IMR-90 (cell line): ENCODE data around the gene CAMTA1. TPM values are rescaled to one million over a fixed set of nuclear protein-coding genes. Genes with fewer than 3 reads are reported as not detected.

Experiments used
- ATAC-seq: fragments of 200-7000 bp; cut with Tn5 transposase; 2 replicates; pipeline ENCODE4 v1.9.1; 2020; ENCODE audit warnings: low read depth, mild to moderate bottlenecking, moderate library complexity
- BruUV-seq: library from RNA; stranded (reverse); fragments of 400-500 nt; replicated peaks from 2 replicates; lab custom pipeline; 2021; lab: Mats Ljungman, UMichigan
- CTCF ChIA-PET: fragments of 300-600 bp; formaldehyde crosslinking; extraction: SDS; loops from one replicate; lab custom pipeline; 2021; ENCODE audit warnings: antibody characterized with exemption; lab: Yijun Ruan, JAX
- POLR2A ChIA-PET: fragments of 300-600 bp; sonication (Branson Sonifier 250); formaldehyde crosslinking; loops from one replicate; lab custom pipeline; 2022; ENCODE audit warnings: antibody characterized with exemption; ENCODE audit not compliant: unreplicated experiment; lab: Charles Lee
- DNase-seq: peaks from one replicate; pipeline ENCODE4 v3.0.0; 2013
- H2AFZ ChIP-seq: replicated peaks from 2 replicates; pipeline ENCODE3; 2013; ENCODE audit warnings: low read length, mild to moderate bottlenecking; ENCODE audit not compliant: poor library complexity
- H2AK5ac ChIP-seq: 2 replicates; pipeline ENCODE4 v1.6.1; 2013; ENCODE audit warnings: low read depth, low read length, inconsistent platforms
- H2AK9ac ChIP-seq: replicated peaks from 2 replicates; pipeline ENCODE3; 2013; ENCODE audit warnings: mild to moderate bottlenecking, low read depth, low read length, moderate library complexity; ENCODE audit not compliant: poor library complexity
- H2BK120ac ChIP-seq: 2 replicates; pipeline ENCODE4 v1.6.1; 2013; ENCODE audit warnings: low read depth, low read length, inconsistent platforms
- H2BK15ac ChIP-seq: 3 replicates; pipeline ENCODE4 v1.6.1; 2013; ENCODE audit warnings: low read depth, low read length, inconsistent platforms
- H2BK20ac ChIP-seq: 2 replicates; pipeline ENCODE4 v1.6.1; 2013; ENCODE audit warnings: low read depth, mild to moderate bottlenecking, inconsistent platforms, low read length, moderate library complexity
- H2BK5ac ChIP-seq: 2 replicates; pipeline ENCODE4 v1.6.1; 2013; ENCODE audit warnings: mild to moderate bottlenecking, low read depth, low read length, inconsistent platforms; ENCODE audit not compliant: poor library complexity, severe bottlenecking
- H3K14ac ChIP-seq: replicated peaks from 2 replicates; pipeline ENCODE4 v1.6.1; 2013; ENCODE audit warnings: low read depth, low read length, inconsistent platforms
- H3K18ac ChIP-seq: 2 replicates; pipeline ENCODE4 v1.6.1; 2013; ENCODE audit warnings: low read depth, low read length, control low read depth
- H3K23ac ChIP-seq: 2 replicates; pipeline ENCODE4 v1.6.1; 2013; ENCODE audit warnings: low read depth, low read length, inconsistent platforms
- H3K27ac ChIP-seq: 2 replicates; pipeline ENCODE4 v1.5.1; 2013; ENCODE audit warnings: mild to moderate bottlenecking, control low read depth, low read length; ENCODE audit not compliant: insufficient read depth
- H3K27me3 ChIP-seq: 2 replicates; pipeline ENCODE4 v1.6.1; 2013; ENCODE audit warnings: low read length; ENCODE audit not compliant: control insufficient read depth, insufficient read depth
- H3K36me3 ChIP-seq: 2 replicates; pipeline ENCODE4 v1.6.1; 2013; ENCODE audit warnings: low read length, mixed read lengths; ENCODE audit not compliant: control insufficient read depth, insufficient read depth
- H3K4ac ChIP-seq: 2 replicates; pipeline ENCODE4 v1.6.1; 2013; ENCODE audit warnings: low read depth, low read length, inconsistent platforms
- H3K4me1 ChIP-seq: 2 replicates; pipeline ENCODE4 v1.6.1; 2013; ENCODE audit warnings: low read length, mixed read lengths; ENCODE audit not compliant: control insufficient read depth, insufficient read depth
- H3K4me2 ChIP-seq: 2 replicates; pipeline ENCODE4 v1.6.1; 2013; ENCODE audit warnings: low read depth, mild to moderate bottlenecking, control low read depth, low read length, moderate library complexity
- H3K4me3 ChIP-seq: 2 replicates; pipeline ENCODE4 v1.5.1; 2013; ENCODE audit warnings: low read depth, mild to moderate bottlenecking, control low read depth, low read length, moderate library complexity; ENCODE audit not compliant: insufficient read depth
- H3K56ac ChIP-seq: 2 replicates; pipeline ENCODE4 v1.6.1; 2013; ENCODE audit warnings: low read length, inconsistent platforms; ENCODE audit not compliant: insufficient read depth; ENCODE audit errors: extremely low read depth
- H3K79me1 ChIP-seq, 2 experiments: 2 replicates each; pipeline ENCODE4 v1.6.1; 2013; ENCODE audit warnings: low read length in 2 of 2, inconsistent platforms in 1 of 2, low read depth in 1 of 2
- H3K9ac ChIP-seq: 2 replicates; pipeline ENCODE4 v1.6.1; 2013; ENCODE audit warnings: low read depth, low read length, control low read depth
- H3K9me1 ChIP-seq: 2 replicates; pipeline ENCODE4 v1.6.1; 2013; ENCODE audit warnings: low read length, inconsistent platforms; ENCODE audit not compliant: insufficient read depth
- H3K9me3 ChIP-seq: 2 replicates; pipeline ENCODE4 v1.6.1; 2013; ENCODE audit warnings: low read length; ENCODE audit not compliant: control insufficient read depth, insufficient read depth
- H4K20me1 ChIP-seq: 2 replicates; pipeline ENCODE4 v1.6.1; 2013; ENCODE audit warnings: low read length, inconsistent platforms; ENCODE audit not compliant: insufficient read depth
- H4K5ac ChIP-seq: 2 replicates; pipeline ENCODE4 v1.6.1; 2013; ENCODE audit warnings: mild to moderate bottlenecking, low read depth, low read length, control low read depth
- H4K8ac ChIP-seq, 2 experiments: 2 replicates each; pipeline ENCODE4 v1.6.1; 2013; ENCODE audit warnings: low read depth in 2 of 2, low read length in 2 of 2, control low read depth in 1 of 2, inconsistent platforms in 1 of 2
- H4K91ac ChIP-seq: 2 replicates; pipeline ENCODE4 v1.6.1; 2013; ENCODE audit warnings: low read depth, low read length, inconsistent platforms; ENCODE audit not compliant: insufficient read depth
- CEBPB ChIP-seq: IDR thresholded peaks from 2 replicates; pipeline ENCODE4 v1.6.1; 2012; ENCODE audit warnings: low read depth, low read length, improper control_type of control experiment
- CHD1 ChIP-seq: IDR thresholded peaks from 2 replicates; pipeline ENCODE4 v1.6.1; 2012; ENCODE audit warnings: low read depth, low read length, improper control_type of control experiment
- FOS ChIP-seq: fragments of 150-350 bp; IDR thresholded peaks from 2 replicates; pipeline ENCODE4 v1.6.1; 2016; ENCODE audit warnings: low read depth, low read length
- MAZ ChIP-seq: IDR thresholded peaks from 2 replicates; pipeline ENCODE4 v1.6.1; 2012; ENCODE audit warnings: low read depth, mild to moderate bottlenecking, low read length, improper control_type of control experiment, moderate library complexity, borderline replicate concordance
- MXI1 ChIP-seq: IDR thresholded peaks from 2 replicates; pipeline ENCODE4 v1.6.1; 2012; ENCODE audit warnings: low read depth, mild to moderate bottlenecking, low read length, moderate library complexity, borderline replicate concordance
- NFE2L2 ChIP-seq: fragments of 150-350 bp; IDR thresholded peaks from 2 replicates; pipeline ENCODE4 v1.6.1; 2016; ENCODE audit warnings: low read depth, mild to moderate bottlenecking, low read length
- RAD21 ChIP-seq: IDR thresholded peaks from 2 replicates; pipeline ENCODE4 v1.6.1; 2012; ENCODE audit warnings: low read length, improper control_type of control experiment
- RCOR1 ChIP-seq: IDR thresholded peaks from 2 replicates; pipeline ENCODE4 v1.6.1; 2012; ENCODE audit warnings: mild to moderate bottlenecking, low read length, improper control_type of control experiment; ENCODE audit not compliant: insufficient replicate concordance
- RFX5 ChIP-seq: IDR thresholded peaks from 2 replicates; pipeline ENCODE4 v1.8.0; 2012; ENCODE audit warnings: low read depth, mild to moderate bottlenecking, low read length, moderate library complexity
- SMC3 ChIP-seq: fragments of 150-350 bp; IDR thresholded peaks from 2 replicates; pipeline ENCODE4 v1.6.1; 2016; ENCODE audit warnings: low read depth, mild to moderate bottlenecking, antibody characterized with exemption, low read length, moderate library complexity
- WGBS, 2 experiments: methylation state at CpG; one replicate each; pipeline versions ENCODE4 v1.1.5 to v1.1.7; 2013; ENCODE audit warnings: missing lambda C conversion rate in 2 of 2; ENCODE audit not compliant: insufficient read length in 1 of 2; ENCODE audit errors: extremely low coverage in 2 of 2; 5-methylcytosine and 5-hydroxymethylcytosine counted together
- dilution Hi-C: fragments of 300-500 bp; cut with HindIII; formaldehyde crosslinking; loops from one replicate; pipeline ENCODE4 v1.14.3; 2018; ENCODE audit warnings: low sequenced_read_pairs; ENCODE audit not compliant: unreplicated experiment
- in situ Hi-C: fragments of 300-500 bp; cut with MboI; formaldehyde crosslinking; loops from 3 replicates; pipeline ENCODE4 v1.14.3; 2019; ENCODE audit warnings: low sequenced_read_pairs, inconsistent platforms, mixed read lengths
- intact Hi-C: fragments of 100-400 bp; cut with micrococcal nuclease; formaldehyde crosslinking; loops from 2 replicates; pipeline ENCODE4 v1.10.0; 2022
- polyA plus RNA-seq, 3 experiments: library from polyadenylated mRNA; depleted of rRNA; stranded (reverse); fragments of >200 nt; gene quantifications; 2 replicates each; pipeline ENCODE4 v1.2.3, GENCODE V29; 2012; ENCODE audit warnings: low replicate concordance in 1 of 3
- total RNA-seq: library from RNA; depleted of rRNA; stranded (reverse); fragments of >200 nt; gene quantifications from 2 replicates; pipeline ENCODE4 v1.2.3, GENCODE V29; 2012

CAMTA1 gene
- total and polyA plus RNA-seq, 2 of the 4 experiments (the other 2 are of a cell fraction): 35.5 to 74.3 TPM

- WGBS, 2 experiments: 100% methylated on average over 1 of the region's 19 CpGs; no CpG with 5 or more reads in 1 of the 2 experiments
- Histone ChIP-seq H3K9ac (no peak overlapping the region), H3K27me3 (no peaks in the 10 kb centered on the region), H4K5ac (no peak overlapping the region), H4K20me1 (no peaks in the 10 kb centered on the region), H2AK9ac (no peak overlapping the region), H3K4me3 (no peak overlapping the region), H3K27ac (no peak overlapping the region), H3K56ac (no peak overlapping the region), H3K4me1 (peaks cover 2% of the 10 kb centered on the region; the same call in 1 of the 2 replicates), H3K4me2 (no peak overlapping the region), H2BK120ac (no peak overlapping the region), H3K79me1 (no peaks in the 10 kb centered on the region), H2BK5ac (no peak overlapping the region), H3K18ac (no peak overlapping the region), H3K4ac (no peak overlapping the region), H3K9me3 (no peaks in the 10 kb centered on the region), H4K8ac (no peak overlapping the region), H3K36me3 (no peaks in the 10 kb centered on the region), H3K14ac (no peak overlapping the region), H2BK15ac (no peak overlapping the region), H3K23ac (no peak overlapping the region), H2BK20ac (no peak overlapping the region), H2AK5ac (no peak overlapping the region), H3K9me1 (no peaks in the 10 kb centered on the region), H4K91ac (no peak overlapping the region), H2AFZ (peak overlapping the region; percentile 49)
- intact Hi-C loops (no loop called here), dilution Hi-C loops (no loop called here), in situ Hi-C loops (no loop called here)
- DNase-seq (no peak), ATAC-seq (no peak)
- TF ChIP-seq CEBPB (no peak), CHD1 (no peak), RFX5 (no peak), MAZ (no peak), SMC3 (no peak), NFE2L2 (no peak), RCOR1 (no peak), FOS (no peak), MXI1 (no peak), RAD21 (no peak)
- ChIA-PET CTCF (no interaction called here), POLR2A (no interaction called here)
- no TSS peak for BruUV-seq
Observed at GRCh38 chr1:7372477-7373120, 587.3 kb downstream of the CAMTA1 start.
